Astrocyte of the hippocampus (primary cell): Measurements from ENCODE around the gene PTPRN2.

Experiments used
- DNase-seq: peaks from one replicate; pipeline ENCODE4 v3.0.0; 2011; ENCODE audit warnings: low read depth, low spot score

PTPRN2 gene

GRCh38 chr7:158001003-158001402, 586.6 kb downstream of the PTPRN2 start:
- no peak for DNase-seq

GRCh38 chr7:158000160-158000559, 587.5 kb downstream of the PTPRN2 start:
- DNase-seq: no peak

- no peak for DNase-seq
These were observed 588.6 kb downstream of the PTPRN2 start for GRCh38 chr7:157998884-157999552.

DNA sequence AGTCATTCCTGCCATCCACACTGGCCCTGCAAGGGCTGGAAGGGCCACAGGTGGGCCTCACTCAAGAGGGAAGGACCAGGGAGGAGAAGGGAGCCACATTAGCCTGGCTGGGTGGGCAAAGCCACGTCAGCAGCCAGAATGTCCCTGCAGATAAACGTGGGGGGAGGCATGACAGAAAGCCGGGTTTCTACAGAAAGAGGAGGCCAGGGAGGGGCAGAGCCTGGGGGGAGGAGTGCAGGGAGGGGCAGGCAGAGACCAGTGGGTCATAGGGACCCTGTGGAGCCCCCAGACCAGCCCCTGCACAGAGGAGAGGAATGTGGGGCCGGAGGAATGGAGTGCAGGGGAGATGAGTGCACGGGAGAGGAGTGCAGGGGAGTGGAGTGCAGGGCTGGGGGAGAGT, 590.2 kb downstream of the PTPRN2 start:
- DNase-seq: no peak

- DNase-seq: no peak
These were observed 590.6 kb downstream of the PTPRN2 start for GRCh38 chr7:157997080-157997440.

GRCh38 chr7:157996359-157997079, 591.1 kb downstream of the PTPRN2 start:
- DNase-seq: no peak

DNA sequence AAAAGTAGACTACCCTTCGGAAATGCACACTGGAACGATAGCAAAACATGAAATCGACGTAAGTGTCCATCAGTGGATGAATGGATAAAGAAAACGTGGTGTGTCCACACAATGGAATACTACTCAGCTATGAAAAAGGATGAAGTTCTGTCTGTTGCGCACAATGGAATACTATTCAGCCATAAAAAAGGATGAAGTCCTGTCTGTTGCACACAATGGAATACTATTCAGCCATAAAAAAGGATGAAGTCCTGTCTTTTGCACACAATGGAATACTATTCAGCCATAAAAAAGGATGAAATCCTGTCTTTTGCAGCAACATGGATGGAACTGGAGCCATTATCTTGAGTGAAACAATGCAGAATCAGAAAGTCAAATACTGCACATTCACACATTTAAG, 591.8 kb downstream of the PTPRN2 start:
- DNase-seq: no peak

- no peak for DNase-seq
These were observed 593.3 kb downstream of the PTPRN2 start for GRCh38 chr7:157994319-157994718.

GRCh38 chr7:157993406-157994105, 594.1 kb downstream of the PTPRN2 start:
- DNase-seq: no peak

DNA sequence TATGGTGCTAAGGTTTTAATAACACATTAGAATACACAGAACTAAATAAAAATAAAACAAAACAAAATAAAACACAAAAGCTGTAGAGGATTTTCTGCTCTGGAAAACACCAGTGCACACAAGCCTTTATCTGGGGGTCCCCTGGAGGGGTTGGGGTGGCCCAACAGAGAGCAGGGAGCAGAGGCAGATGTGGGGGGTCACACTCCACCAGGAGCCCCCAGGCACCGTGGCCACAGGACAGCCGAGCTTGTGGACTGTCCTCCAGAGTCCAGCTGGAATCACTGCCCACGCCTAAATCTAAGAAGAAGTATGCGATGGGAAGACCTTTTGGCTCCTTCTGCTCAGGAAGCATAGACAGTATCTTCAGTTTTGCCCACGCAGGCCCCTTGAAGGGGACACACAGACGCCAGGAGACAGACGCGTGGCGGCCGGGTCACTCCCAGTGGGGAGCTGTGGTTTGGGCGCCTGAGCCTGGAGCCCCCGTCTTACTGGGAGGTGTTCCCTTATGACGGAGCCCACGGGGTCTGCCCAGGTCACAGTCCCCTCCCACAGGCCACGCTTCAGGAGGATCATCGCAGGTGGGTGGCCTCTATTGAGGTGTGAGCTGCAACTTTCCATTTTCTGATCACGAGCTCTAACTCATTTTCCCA, 595.0 kb downstream of the PTPRN2 start:
- DNase-seq: no peak

DNA sequence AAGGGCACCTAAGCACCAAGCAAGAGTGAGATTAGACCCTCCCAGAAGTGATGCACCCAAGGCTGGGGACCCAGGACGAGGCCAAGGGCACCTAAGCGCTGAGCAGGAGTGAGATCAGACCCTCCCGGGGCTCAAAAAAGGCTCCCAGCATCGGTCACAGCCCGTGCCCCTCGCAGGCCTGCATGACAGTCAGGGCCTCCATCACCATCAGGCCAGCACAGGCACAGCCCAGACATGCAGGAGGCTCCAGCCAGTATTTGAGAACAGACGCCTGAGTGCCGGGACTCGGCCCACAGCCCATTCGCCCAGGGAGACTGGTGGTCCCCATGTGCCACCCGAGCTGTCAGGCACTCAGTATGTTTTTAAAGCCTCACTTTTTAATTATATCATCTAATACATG, 595.9 kb downstream of the PTPRN2 start:
- DNase-seq: no peak

DNA sequence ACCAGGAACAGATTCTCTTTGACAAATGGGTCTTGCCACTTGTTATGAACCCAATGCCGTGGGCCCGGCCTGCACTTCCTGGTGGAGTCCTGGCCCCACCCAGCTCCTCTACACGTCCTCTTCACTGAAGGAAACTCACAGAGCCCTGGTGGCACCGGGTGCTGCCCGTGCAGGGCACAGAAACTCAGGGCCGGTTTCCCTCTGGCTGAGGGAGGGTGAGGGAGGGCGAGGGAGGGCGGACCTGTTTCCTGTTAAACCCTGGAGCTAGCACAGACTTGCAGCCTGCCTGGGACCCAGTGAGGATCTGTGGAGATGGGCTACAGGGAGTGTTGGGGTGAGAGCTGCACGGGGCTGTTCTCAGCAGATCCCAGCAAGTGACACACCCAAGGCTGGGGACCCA, 596.3 kb downstream of the PTPRN2 start:
- DNase-seq: no peak

DNA sequence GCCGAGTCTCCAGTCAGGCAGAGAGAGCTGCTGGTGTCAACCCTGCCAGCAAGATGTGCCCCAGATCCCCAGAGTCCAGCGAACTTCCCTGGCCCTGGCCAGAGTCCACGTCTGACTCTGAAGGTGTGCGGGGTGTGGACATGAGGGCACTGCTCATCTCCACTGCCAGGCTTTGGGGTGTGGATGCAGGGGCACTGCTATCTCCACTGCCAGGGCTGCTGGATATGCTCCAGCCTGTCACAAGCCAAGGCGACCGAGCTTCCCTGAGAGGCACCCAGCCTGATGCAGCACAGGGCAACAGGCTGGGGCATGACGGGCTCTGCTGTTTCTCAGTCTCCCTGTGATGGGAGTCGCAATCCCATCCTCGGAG, 596.8 kb downstream of the PTPRN2 start:
- no peak for DNase-seq

- DNase-seq: no peak
These were observed 597.3 kb downstream of the PTPRN2 start for GRCh38 chr7:157990226-157990880.

GRCh38 chr7:157989589-157989988, 598.0 kb downstream of the PTPRN2 start:
- no peak for DNase-seq

- DNase-seq: no peak
These were observed 599.7 kb downstream of the PTPRN2 start for GRCh38 chr7:157987906-157988305.

GRCh38 chr7:157986051-157986450, 601.6 kb downstream of the PTPRN2 start:
- DNase-seq: no peak

- DNase-seq: no peak
These were observed 602.0 kb downstream of the PTPRN2 start for GRCh38 chr7:157985636-157986035.

GRCh38 chr7:157984423-157985163, 603.0 kb downstream of the PTPRN2 start:
- DNase-seq: no peak

GRCh38 chr7:157983502-157984422, 603.9 kb downstream of the PTPRN2 start:
- DNase-seq: no peak
